Keratinocyte (primary cell): Measurements from ENCODE around the gene ANKRD18A.

ENCODE experiments used
- CTCF ChIP-seq, 3 experiments: IDR thresholded peaks in 1 of 3; conservative IDR thresholded peaks in 1 of 3; optimal IDR thresholded peaks in 1 of 3; 2 replicates in 2 of 3; 3 replicates in 1 of 3; pipeline versions ENCODE3 to v1.5.1; 2011; ENCODE audit warnings: low read length in 3 of 3, mild to moderate bottlenecking in 3 of 3, moderate library complexity in 2 of 3, control low read depth in 1 of 3, inconsistent platforms in 1 of 3; ENCODE audit not compliant: insufficient read depth in 2 of 3; ENCODE audit errors: extremely low read depth in 1 of 3
- EZH2 ChIP-seq: IDR thresholded peaks from one replicate; pipeline ENCODE4 v1.6.1; 2012; ENCODE audit warnings: inconsistent platforms, mild to moderate bottlenecking, low read length, moderate library complexity

- no peak for TF ChIP-seq CTCF (optimal IDR thresholded peaks at IDR 0.05 in 1 of 3, IDR thresholded peaks at IDR 0.05 in 1 of 3, conservative IDR thresholded peaks at IDR 0.05 in 1 of 3; ENCODE audit: extremely low read depth in 1 of 3, insufficient read depth in 2 of 3, low read length in 3 of 3)
- TF ChIP-seq EZH2, result no peak
These were observed 2.6 kb upstream of the ANKRD18A start for GRCh38 chr9:38622951-38623350.
